ENCODE data around the gene DNAAF5.
"Not testable (repeated sequence)": the region's sequence is repeated elsewhere in the genome, so short reads cannot be mapped to it uniquely, and the experiment has no call there.

Gene DNAAF5

GRCh38 chr7:784971-785370 lies 58.5 kb downstream of the DNAAF5 start:
- DNase-seq = no peak

- DNase-seq = no peak
Observed at GRCh38 chr7:785416-785815, 58.9 kb downstream of the DNAAF5 start.

GRCh38 chr7:786472-787255 lies 60.2 kb downstream of the DNAAF5 start:
- DNase-seq = peak; percentile 73

- DNase-seq = no peak
Observed at GRCh38 chr7:787332-788240, 61.1 kb downstream of the DNAAF5 start.

GRCh38 chr7:791519-791918 lies 65.0 kb downstream of the DNAAF5 start:
- no peak for DNase-seq

GRCh38 chr7:794207-794606 lies 67.7 kb downstream of the DNAAF5 start:
- DNase-seq = no peak

GRCh38 chr7:794671-795329 lies 68.3 kb downstream of the DNAAF5 start:
- no peak for DNase-seq

GRCh38 chr7:796434-797169 lies 70.1 kb downstream of the DNAAF5 start:
- not testable (repeated sequence) for DNase-seq

GRCh38 chr7:798921-799470 lies 72.5 kb downstream of the DNAAF5 start:
- no peak for DNase-seq

- DNase-seq = no peak
Observed at GRCh38 chr7:800692-801091, 74.2 kb downstream of the DNAAF5 start.

- not testable (repeated sequence) for DNase-seq
Observed at GRCh38 chr7:801351-801750, 74.9 kb downstream of the DNAAF5 start.

GRCh38 chr7:801940-802381 lies 75.5 kb downstream of the DNAAF5 start:
- no peak for DNase-seq

GRCh38 chr7:802500-803242 lies 76.2 kb downstream of the DNAAF5 start:
- DNase-seq = no peak

- no peak for DNase-seq
Observed at GRCh38 chr7:803243-803635, 76.7 kb downstream of the DNAAF5 start.

GRCh38 chr7:803796-804195 lies 77.3 kb downstream of the DNAAF5 start:
- not testable (repeated sequence) for DNase-seq

- no peak for DNase-seq
Observed at GRCh38 chr7:805261-805660, 78.8 kb downstream of the DNAAF5 start.

GRCh38 chr7:815284-816216 lies 89.1 kb downstream of the DNAAF5 start:
- DNase-seq = no peak

- DNase-seq = peak; percentile 96
Observed at GRCh38 chr7:816300-816750, 89.8 kb downstream of the DNAAF5 start.

GRCh38 chr7:816751-817671 lies 90.5 kb downstream of the DNAAF5 start:
- DNase-seq = peak; percentile 24

Data from stimulated activated CD4-positive, alpha-beta T cell treated with anti-CD3 and anti-CD28 coated beads, Interleukin-12 subunit alpha, Interleukin-12 subunit beta, amount 100 ng/mL, for 4 hours (primary cell).